Measurements from ENCODE around the gene GCSAM. TPM values are rescaled to one million over a fixed set of nuclear protein-coding genes. Genes with fewer than 3 reads are reported as not detected.

The GCSAM gene
- total and polyA plus RNA-seq, 2 donors (not counting 3 experiments of a cell fraction or from before 2014, with no cell fraction given), result not detected

DNA sequence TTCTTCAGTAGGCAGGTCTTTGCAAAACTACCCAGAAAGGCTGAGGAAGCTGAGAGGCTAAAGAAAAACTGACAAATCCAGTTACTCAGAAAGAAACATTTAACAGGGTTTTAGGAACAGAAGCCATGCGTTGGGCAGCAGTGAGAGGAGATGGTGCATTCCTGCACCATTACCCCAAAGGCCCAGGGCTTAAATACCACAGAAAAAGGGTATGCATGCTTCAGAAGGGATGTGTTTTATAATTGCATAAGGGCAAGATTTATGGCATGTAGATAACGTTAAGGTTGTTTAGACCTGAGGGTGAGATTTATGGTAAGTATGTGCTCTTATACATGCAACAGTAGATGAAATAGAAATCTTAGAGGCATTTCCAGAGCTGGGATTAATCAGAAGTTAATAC is 36.9 kb downstream of the GCSAM start:
- H4K20me1 ChIP-seq (replicated peaks; ENCODE audit: control insufficient read depth, extremely low read depth, insufficient read depth, low read length), result no peaks in the 10 kb centered on the region
- no peaks in the 10 kb centered on the region for H3K27me3 ChIP-seq (ENCODE audit: control insufficient read depth in 2 of 2, insufficient read depth in 2 of 2, low read length in 2 of 2)
- intact Hi-C loops (cut with micrococcal nuclease), result loop anchor here (10.0 kb wide), 1 partner anchor 181 kb away; no protein-coding TSS in a partner anchor
- H3K9me3 ChIP-seq (replicated peaks; ENCODE audit: control insufficient read depth, insufficient read depth, low read length), result no peaks in the 10 kb centered on the region
- H3K4me3 ChIP-seq (replicated peaks in 1 of 3; ENCODE audit: insufficient read depth in 1 of 3, low read depth in 1 of 3, low read length in 3 of 3), result no peak overlapping the region
- H3K4me2 ChIP-seq (ENCODE audit: insufficient read depth, low read length), result no peak overlapping the region
- H3K4me1 ChIP-seq (ENCODE audit: control insufficient read depth, extremely low read depth, insufficient read depth, low read length), result peaks cover 13% of the 10 kb centered on the region
- no peak overlapping the region for H2AFZ ChIP-seq (ENCODE audit: low read depth, low read length)
- ChIA-PET POLR2A (no interaction called here), CTCF (interaction anchor here (1.6 kb wide), 1 partner anchor 107 kb away, joined by 7 read pairs; no protein-coding TSS in a partner anchor)
- DNase-seq (ENCODE audit: low read depth, low spot score) (no peak), FAIRE-seq (no peak)
- dilution Hi-C loops (cut with MboI; ENCODE audit: extremely low pct_ligation_motif_present, low sequenced_read_pairs), result no loop called here
- H3K79me2 ChIP-seq (ENCODE audit: control insufficient read depth, insufficient read depth, low read length), result no peaks in the 10 kb centered on the region
- no TSS peak for BruUV-seq (replicated peaks)
- H3K9me1 ChIP-seq (replicated peaks; ENCODE audit: control insufficient read depth, extremely low read depth, insufficient read depth, low read length), result no peaks in the 10 kb centered on the region
- H3K36me3 ChIP-seq (ENCODE audit: control insufficient read depth in 2 of 2, extremely low read depth in 1 of 2, insufficient read depth in 2 of 2, low read length in 2 of 2), result no peaks in the 10 kb centered on the region
- TF ChIP-seq MYC (IDR thresholded peaks at IDR 0.05; ENCODE audit: low read depth, low read length) (no peak), FOS (IDR thresholded peaks at IDR 0.05; ENCODE audit: borderline replicate concordance, insufficient read depth, low read length) (no peak), MAX (IDR thresholded peaks at IDR 0.05; ENCODE audit: insufficient read depth, insufficient read length) (no peak), POLR2A (IDR thresholded peaks at IDR 0.05; ENCODE audit: low read depth, low read length) (no peak), GATA2 (IDR thresholded peaks at IDR 0.05; ENCODE audit: insufficient read depth, insufficient read length, low read depth, low read length) (no peak), JUN (IDR thresholded peaks at IDR 0.05; ENCODE audit: borderline replicate concordance, insufficient read depth, insufficient read length, low read depth) (no peak), EZH2 (IDR thresholded peaks at IDR 0.05; ENCODE audit: borderline replicate concordance, low read depth, low read length, severe bottlenecking) (no peak), POLR2AphosphoS5 (IDR thresholded peaks at IDR 0.05; ENCODE audit: insufficient read depth, low read depth, low read length) (no peak)
- TF ChIP-seq, protein P1, sequence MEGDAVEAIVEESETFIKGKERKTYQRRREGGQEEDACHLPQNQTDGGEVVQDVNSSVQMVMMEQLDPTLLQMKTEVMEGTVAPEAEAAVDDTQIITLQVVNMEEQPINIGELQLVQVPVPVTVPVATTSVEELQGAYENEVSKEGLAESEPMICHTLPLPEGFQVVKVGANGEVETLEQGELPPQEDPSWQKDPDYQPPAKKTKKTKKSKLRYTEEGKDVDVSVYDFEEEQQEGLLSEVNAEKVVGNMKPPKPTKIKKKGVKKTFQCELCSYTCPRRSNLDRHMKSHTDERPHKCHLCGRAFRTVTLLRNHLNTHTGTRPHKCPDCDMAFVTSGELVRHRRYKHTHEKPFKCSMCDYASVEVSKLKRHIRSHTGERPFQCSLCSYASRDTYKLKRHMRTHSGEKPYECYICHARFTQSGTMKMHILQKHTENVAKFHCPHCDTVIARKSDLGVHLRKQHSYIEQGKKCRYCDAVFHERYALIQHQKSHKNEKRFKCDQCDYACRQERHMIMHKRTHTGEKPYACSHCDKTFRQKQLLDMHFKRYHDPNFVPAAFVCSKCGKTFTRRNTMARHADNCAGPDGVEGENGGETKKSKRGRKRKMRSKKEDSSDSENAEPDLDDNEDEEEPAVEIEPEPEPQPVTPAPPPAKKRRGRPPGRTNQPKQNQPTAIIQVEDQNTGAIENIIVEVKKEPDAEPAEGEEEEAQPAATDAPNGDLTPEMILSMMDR (IDR thresholded peaks at IDR 0.05; ENCODE audit: extremely low read depth in 1 of 2, insufficient read depth in 1 of 2, low read depth in 1 of 2, low read length in 2 of 2), result no peak
- H3K9ac ChIP-seq (replicated peaks; ENCODE audit: extremely low read depth, insufficient read depth, low read length), result no peak overlapping the region
- no peak overlapping the region for H3K27ac ChIP-seq (ENCODE audit: insufficient read depth, low read depth, low read length)

All from endothelial cell of umbilical vein (primary cell).